ENCODE results near the gene ST6GALNAC6.

ST6GALNAC6 gene

DNA sequence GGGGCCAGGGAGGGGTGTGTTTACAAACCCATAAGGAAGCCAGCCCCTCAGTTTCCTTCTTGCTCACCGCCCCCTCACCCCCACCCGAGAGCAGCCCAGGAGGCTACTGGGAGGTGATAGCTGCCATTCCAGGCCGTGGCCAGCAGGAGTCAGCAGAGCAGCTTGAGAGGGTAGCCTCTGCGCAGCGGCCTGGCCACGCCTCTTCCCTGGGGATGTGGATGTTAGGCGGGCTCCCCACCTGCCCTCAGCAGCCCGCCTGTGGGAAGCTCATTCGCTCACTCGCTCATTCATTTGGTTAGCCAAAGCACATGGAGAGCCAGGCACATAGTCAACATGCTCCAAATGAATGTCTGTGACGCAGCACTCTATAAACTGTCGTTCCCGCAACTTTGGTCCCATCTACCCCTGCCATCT, 44.3 kb upstream of the ST6GALNAC6 start:
- H3K27ac ChIP-seq = no peak overlapping the region
- TF ChIP-seq, protein P1, sequence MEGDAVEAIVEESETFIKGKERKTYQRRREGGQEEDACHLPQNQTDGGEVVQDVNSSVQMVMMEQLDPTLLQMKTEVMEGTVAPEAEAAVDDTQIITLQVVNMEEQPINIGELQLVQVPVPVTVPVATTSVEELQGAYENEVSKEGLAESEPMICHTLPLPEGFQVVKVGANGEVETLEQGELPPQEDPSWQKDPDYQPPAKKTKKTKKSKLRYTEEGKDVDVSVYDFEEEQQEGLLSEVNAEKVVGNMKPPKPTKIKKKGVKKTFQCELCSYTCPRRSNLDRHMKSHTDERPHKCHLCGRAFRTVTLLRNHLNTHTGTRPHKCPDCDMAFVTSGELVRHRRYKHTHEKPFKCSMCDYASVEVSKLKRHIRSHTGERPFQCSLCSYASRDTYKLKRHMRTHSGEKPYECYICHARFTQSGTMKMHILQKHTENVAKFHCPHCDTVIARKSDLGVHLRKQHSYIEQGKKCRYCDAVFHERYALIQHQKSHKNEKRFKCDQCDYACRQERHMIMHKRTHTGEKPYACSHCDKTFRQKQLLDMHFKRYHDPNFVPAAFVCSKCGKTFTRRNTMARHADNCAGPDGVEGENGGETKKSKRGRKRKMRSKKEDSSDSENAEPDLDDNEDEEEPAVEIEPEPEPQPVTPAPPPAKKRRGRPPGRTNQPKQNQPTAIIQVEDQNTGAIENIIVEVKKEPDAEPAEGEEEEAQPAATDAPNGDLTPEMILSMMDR (IDR thresholded peaks at IDR 0.05) = peak; percentile 84
- no peak for TF ChIP-seq ZFX (IDR thresholded peaks at IDR 0.05; ENCODE audit: borderline replicate concordance)

DNA sequence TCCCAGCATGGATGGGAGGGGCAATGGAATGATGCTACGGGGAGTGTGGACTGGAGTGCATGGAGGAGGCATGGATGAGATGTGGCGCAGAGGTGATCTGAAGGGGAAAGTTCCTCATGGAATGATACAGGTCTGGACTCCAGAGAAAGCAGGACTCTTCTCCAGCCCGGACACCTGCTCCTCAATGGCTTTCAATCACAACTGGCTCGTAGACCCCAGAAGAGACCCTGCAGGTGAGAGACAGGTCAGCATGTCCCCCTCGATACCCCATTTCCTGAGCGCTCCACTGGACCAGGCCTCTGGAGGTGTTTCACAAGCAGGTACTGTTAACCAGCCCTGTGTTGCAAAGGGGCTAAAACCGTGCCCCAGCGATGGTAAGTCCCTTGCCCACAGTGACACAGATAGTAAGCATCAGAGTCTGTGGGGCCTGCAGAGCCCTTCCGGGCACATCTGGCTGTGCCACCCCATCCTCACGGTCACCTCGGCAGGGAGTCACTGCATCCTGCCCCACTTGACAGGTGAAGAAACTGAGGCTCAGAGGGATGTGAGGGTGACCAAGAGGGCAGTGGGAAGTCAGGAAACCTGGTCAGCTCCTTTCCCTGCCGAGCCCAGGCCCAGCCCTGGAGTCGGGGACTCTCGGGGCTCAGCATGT, 43.7 kb upstream of the ST6GALNAC6 start:
- H3K27ac ChIP-seq = no peak overlapping the region
- TF ChIP-seq ZFX (IDR thresholded peaks at IDR 0.05; ENCODE audit: borderline replicate concordance) = no peak
- TF ChIP-seq, protein P1 (IDR thresholded peaks at IDR 0.05) = peak; percentile 44

DNA sequence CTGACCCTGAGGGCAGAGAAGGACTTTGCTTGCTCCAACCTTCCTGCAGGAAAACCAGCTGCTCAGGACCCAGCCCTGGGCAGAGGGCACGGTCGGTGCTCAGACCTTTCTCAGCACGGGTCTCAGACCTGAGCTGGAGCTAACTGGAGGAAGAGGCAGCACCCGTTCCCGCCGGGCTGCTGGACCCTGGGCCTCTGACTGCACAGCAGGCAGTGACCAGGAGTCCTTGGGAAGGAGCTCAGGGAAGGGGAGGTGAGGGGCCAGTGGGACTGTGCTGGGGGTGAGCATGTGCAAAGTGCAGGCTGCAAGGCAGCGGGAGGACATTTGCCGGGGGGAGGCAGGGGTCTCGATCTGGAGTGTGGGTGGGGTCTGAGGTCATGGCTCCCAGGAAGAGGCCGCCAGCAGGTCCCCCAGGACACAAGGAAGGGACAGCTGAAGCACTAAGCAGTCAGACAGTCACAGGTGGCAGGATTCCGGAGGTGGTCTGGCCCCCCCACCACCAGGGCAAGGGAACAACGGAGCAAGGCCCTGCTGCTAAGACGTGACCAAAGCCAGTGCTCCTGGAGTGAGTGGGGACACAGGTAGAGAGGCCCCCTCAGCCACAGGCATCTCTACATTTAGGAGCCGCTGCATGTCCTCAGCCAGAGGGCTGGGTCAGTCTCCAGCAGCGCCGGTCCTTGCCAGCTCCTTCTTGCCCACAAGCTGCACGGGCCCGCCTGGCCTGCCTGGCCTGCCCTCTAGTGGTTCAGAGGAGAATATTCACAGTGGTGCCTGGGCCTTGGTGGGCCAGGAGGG, 43.0 kb upstream of the ST6GALNAC6 start:
- TF ChIP-seq, protein P1 (IDR thresholded peaks at IDR 0.05) = peak; percentile 97
- TF ChIP-seq ZFX (IDR thresholded peaks at IDR 0.05; ENCODE audit: borderline replicate concordance) = no peak
- H3K27ac ChIP-seq = no peak overlapping the region

DNA sequence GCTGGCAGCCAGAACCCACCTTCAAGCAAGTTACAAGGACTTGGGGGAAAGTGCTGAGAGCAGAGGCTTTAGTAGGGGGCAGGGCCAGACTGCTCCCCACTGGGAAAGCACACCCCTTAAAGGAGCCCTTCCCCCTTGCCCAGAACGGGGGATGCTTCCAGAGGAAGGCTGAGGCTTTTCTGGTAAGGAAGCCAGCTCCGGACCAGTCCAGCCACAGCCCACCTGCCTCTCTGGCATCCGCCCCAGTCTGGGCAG, 42.5 kb upstream of the ST6GALNAC6 start:
- H3K27ac ChIP-seq = no peak overlapping the region

DNA sequence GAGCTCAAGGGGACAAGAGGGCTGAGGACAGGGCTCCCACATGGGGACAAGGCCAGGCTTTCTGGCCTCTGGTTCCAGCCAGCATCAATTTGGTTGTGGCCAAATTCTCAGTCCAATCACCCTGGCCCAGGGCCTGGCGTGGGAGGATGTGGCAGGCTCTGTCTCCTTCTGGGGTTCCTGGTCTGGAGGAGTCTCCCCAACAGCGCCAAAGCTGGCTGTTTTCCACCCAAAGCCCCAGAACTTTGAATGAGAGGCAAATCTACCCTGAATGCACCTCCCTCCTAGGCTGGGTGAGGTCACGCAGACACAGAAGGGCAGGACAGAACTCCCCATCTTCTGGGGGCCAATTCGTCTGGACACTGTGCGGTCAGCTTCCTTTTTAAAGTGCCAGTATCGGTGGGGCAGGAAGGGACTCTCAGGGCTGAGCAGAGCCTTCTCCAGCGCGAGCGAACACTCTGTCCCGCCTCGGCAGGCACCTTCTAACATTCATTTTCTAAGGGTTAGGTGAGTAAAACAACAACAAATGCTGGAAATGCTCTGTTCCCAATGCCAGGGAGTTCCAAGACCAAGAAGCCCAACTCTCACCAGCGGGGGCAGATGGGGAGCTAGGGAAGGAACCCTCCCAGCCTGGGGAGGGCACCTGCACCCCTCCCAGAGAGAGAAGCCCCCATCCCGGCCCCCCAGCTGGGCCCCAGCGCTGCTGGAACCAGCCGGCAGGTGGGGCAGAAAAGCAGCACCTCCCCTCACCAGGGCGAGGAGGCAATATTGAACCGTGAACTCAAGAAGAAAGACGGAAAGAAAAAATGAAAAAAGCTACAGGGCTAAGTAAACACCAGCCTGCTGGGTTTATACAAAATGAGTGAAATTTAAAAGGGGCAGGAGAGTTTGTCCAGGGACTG, 41.9 kb upstream of the ST6GALNAC6 start:
- no peak for TF ChIP-seq ZFX (IDR thresholded peaks at IDR 0.05; ENCODE audit: borderline replicate concordance)
- TF ChIP-seq, protein P1 (IDR thresholded peaks at IDR 0.05) = no peak
- no peak overlapping the region for H3K27ac ChIP-seq

More for the DNA sequence above, 42.5 kb upstream of the ST6GALNAC6 start:
- TF ChIP-seq, protein P1 (IDR thresholded peaks at IDR 0.05) = no peak
- no peak for TF ChIP-seq ZFX (IDR thresholded peaks at IDR 0.05; ENCODE audit: borderline replicate concordance)

DNA sequence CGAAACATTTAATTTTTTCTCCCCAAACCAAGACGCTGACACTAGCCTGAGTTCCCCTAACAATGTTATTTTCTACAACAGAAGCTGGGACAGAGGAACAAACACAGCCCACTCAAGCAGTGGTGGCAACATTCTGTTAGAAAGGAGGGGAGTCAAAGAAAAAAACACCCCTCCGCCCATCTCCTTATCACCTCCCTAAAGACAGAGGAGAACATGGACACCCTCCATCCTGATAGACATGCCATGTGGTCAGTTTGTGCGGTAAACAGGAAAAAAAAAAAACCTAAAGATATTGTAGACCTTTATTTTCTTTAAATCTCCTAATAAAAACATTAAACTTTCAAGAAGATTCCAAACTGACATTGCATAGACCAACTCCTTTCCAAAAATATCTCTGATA, 41.2 kb upstream of the ST6GALNAC6 start:
- no peak for TF ChIP-seq ZFX (IDR thresholded peaks at IDR 0.05; ENCODE audit: borderline replicate concordance)
- TF ChIP-seq, protein P1 (IDR thresholded peaks at IDR 0.05) = no peak
- no peak overlapping the region for H3K27ac ChIP-seq

Measured in 22Rv1 (cell line).